HG02588 (cell line): ENCODE data around the gene TF.
"Not testable (repeated sequence)": the region's sequence is repeated elsewhere in the genome, so short reads cannot be mapped to it uniquely, and the experiment has no call there.

Source experiments
- ATAC-seq: cut with Tn5 transposase; IDR thresholded peaks from one replicate; pipeline ENCODE4 v1.9.1; 2021; ENCODE audit warnings: mild to moderate bottlenecking, moderate library complexity; ENCODE audit not compliant: unreplicated experiment

Gene TF

GRCh38 chr3:133745981-133746711 is at the start of gene TF:
TF (plus strand) TSS chr3:133746393; CDS start chr3:133746441, 48 bp downstream.
- no peak for ATAC-seq

- no peak for ATAC-seq
These were observed 48.2 kb upstream of the TF start for GRCh38 chr3:133697960-133698359.

GRCh38 chr3:133699467-133699866 is 46.7 kb upstream of the TF start:
- ATAC-seq, result no peak

GRCh38 chr3:133699903-133700302 is 46.3 kb upstream of the TF start:
- ATAC-seq, result no peak

GRCh38 chr3:133700351-133700750 is 45.8 kb upstream of the TF start:
- ATAC-seq, result no peak

- no peak for ATAC-seq
These were observed 44.5 kb upstream of the TF start for GRCh38 chr3:133701435-133702358.

GRCh38 chr3:133703915-133704314 is 42.3 kb upstream of the TF start:
- no peak for ATAC-seq

GRCh38 chr3:133706033-133706432 is 40.2 kb upstream of the TF start:
- ATAC-seq, result no peak

- ATAC-seq, result no peak
These were observed 36.9 kb upstream of the TF start for GRCh38 chr3:133709139-133709750.

- ATAC-seq, result no peak
These were observed 35.2 kb upstream of the TF start for GRCh38 chr3:133711013-133711412.

- no peak for ATAC-seq
These were observed 34.2 kb upstream of the TF start for GRCh38 chr3:133712017-133712416.

GRCh38 chr3:133713347-133713746 is 32.8 kb upstream of the TF start:
- ATAC-seq, result no peak

- no peak for ATAC-seq
These were observed 28.8 kb upstream of the TF start for GRCh38 chr3:133717424-133717823.

GRCh38 chr3:133722935-133723334 is 23.3 kb upstream of the TF start:
- no peak for ATAC-seq

GRCh38 chr3:133730993-133731392 is 15.2 kb upstream of the TF start:
- ATAC-seq, result no peak

- not testable (repeated sequence) for ATAC-seq
These were observed 14.0 kb upstream of the TF start for GRCh38 chr3:133732231-133732630.

- no peak for ATAC-seq
These were observed 13.0 kb upstream of the TF start for GRCh38 chr3:133733226-133733625.

- ATAC-seq, result no peak
These were observed 11.9 kb upstream of the TF start for GRCh38 chr3:133734305-133734704.

- no peak for ATAC-seq
These were observed 3.7 kb upstream of the TF start for GRCh38 chr3:133742351-133743091.

- ATAC-seq, result no peak
These were observed 2.0 kb upstream of the TF start for GRCh38 chr3:133744241-133744640.

GRCh38 chr3:133745108-133745507 is 1.1 kb upstream of the TF start:
- ATAC-seq, result no peak
